Measurements from ENCODE around the gene AKR1B1.

GRCh38 chr7:134405299-134405698 is 53.6 kb downstream of the AKR1B1 start:
- TF ChIP-seq CTCF (IDR thresholded peaks at IDR 0.05) (no peak), NR3C1 (IDR thresholded peaks at IDR 0.05) (no peak), MYC (IDR thresholded peaks at IDR 0.05; ENCODE audit: borderline replicate concordance, low read length) (no peak), JUNB (IDR thresholded peaks at IDR 0.05) (no peak), POLR2A (IDR thresholded peaks at IDR 0.05; ENCODE audit: low read length) (no peak), ZC3H11A (IDR thresholded peaks at IDR 0.05) (no peak), CHD4 (IDR thresholded peaks at IDR 0.05; ENCODE audit: borderline replicate concordance) (no peak), RARB (CRISPR knock-in tag; IDR thresholded peaks at IDR 0.05) (no peak), ZNF302 (CRISPR knock-in tag; IDR thresholded peaks at IDR 0.05) (no peak), HOXA7 (CRISPR knock-in tag; IDR thresholded peaks at IDR 0.05) (no peak)

Data from A549 (cell line).